ENCODE results near the gene SOX6.
"Not testable (repeated sequence)": the region's sequence is repeated elsewhere in the genome, so short reads cannot be mapped to it uniquely, and the experiment has no call there.

Gene SOX6

GRCh38 chr11:16182553-16182952, 173.8 kb downstream of the SOX6 start:
- no peak for FAIRE-seq

DNA sequence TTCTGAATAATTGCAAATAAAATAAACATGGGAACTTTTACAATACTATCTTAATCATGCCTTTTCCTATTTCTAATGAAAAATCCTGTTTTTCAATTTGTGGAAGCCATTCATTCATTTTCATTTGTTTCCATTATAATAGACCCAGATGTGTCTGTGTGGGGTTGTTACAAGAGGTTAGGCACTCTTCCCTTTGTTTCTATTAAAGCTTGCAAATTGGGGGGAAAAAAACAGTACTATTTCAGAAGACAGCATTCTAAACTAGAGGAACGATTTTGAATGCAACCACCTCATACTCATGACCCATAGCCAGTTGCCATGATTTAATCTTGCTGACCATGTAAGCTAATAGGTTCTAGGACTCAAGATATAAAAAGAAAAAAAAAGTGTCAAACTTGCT, 175.5 kb downstream of the SOX6 start:
- no peak for FAIRE-seq

DNA sequence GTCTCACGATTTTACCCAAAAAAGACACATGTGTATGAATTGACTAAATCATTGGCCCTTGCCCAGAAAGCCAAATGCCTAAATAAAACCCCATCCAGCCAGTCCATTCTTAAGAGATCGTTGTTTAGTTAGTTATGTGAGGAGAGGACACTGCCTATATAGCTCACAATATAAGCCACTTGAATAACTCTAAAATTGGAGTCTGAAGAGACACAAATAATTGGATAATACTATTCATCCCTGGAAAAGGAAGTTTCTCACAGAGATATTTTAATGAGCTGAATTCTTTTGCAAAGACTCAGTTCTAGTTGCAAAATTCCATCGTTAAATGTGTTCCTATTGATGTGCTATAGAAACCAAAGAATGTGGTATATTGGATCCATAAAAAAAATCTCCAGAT, 176.7 kb downstream of the SOX6 start:
- no peak for FAIRE-seq

GRCh38 chr11:16178273-16178672, 178.1 kb downstream of the SOX6 start:
- FAIRE-seq = no peak

DNA sequence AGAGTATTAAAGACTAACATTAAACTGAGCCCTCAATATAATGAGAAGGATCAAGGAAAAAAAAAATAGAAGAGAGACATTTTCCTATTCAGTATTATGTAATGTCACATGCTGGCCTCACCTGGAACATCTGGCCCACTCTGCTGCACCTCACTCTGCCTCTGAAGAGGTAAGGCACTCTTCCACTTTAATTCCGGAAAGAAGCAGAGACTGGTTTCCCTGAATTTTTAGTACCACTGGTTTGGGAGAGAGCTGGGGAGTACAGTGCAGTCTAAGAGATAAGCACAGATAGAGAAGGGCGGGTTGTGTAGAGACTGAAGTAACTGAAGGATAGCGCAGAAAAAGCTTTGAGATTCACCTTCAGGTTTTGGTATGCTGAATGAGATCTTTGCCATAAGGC, 178.7 kb downstream of the SOX6 start:
- FAIRE-seq = no peak

DNA sequence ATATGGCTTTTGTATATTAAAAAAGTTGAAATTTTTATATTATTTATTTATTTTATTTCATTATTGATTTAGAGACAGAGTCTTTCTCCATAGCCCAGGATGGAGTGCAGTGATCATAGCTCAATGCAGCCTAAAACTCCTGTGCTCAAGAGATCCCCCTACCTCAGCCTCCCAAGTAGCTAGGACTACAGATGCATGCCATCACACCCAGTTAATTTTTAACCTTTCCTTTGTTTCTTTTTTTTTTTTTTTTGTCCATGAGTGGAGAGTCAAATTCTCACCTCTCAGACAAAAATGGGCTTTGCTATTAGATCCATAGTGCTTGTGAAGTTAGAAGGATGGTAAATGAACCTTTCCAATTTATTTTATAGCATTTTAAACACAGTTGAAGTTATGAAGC, 182.5 kb downstream of the SOX6 start:
- no peak for FAIRE-seq

- FAIRE-seq = no peak
Measured at GRCh38 chr11:16171882-16172281, 184.5 kb downstream of the SOX6 start.

- no peak for FAIRE-seq
Measured at GRCh38 chr11:16169956-16170847, 186.1 kb downstream of the SOX6 start.

- FAIRE-seq = no peak
Measured at GRCh38 chr11:16169541-16169940, 186.8 kb downstream of the SOX6 start.

GRCh38 chr11:16167706-16168487, 188.4 kb downstream of the SOX6 start:
- no peak for FAIRE-seq

DNA sequence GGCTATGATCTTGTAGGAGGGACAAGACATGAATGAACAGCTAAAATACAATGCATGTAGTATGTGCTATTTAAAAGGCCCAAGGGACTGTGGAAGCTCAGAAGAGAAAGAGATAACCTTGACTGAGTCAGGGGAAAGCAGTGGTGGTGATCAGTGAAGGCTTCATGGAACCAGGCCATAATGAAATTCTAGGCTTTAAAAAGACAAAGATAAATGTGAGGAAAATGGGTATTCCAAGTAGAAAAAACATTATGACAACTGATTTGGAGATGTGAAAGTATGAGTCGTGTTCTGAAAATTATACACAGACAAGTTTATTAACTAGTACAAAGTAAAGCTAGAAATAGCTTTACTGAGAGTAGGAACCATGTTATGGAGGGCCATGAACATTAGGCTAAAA, 189.8 kb downstream of the SOX6 start:
- FAIRE-seq = no peak

GRCh38 chr11:16160146-16160545, 196.2 kb downstream of the SOX6 start:
- no peak for FAIRE-seq

DNA sequence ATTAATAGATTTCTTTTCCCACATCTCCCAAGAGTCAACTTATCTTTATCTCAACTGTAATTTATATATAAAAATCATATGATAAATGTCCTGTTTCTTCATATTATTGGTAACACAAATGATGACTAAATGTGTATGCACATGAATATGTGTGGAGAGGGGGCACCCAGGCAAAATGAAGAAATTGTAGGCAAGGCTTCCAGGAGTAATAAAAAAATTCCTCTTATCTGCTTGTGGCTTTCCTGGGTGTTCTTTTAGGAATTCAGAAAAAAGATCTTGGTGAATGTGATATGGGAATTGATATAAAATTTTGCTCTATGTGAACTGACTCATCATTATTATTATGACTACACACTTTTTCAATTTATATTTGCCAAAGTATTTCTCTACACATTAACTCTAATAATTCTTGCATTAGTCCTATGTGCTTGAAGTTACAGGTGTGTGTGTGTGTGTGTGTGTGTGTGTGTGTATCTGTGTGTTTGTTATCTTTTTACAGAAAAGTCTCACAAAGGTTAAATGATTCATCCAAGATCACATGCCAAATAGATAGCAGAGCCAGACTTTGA, 197.8 kb downstream of the SOX6 start:
- FAIRE-seq = no peak

GRCh38 chr11:16157327-16157726, 199.0 kb downstream of the SOX6 start:
- FAIRE-seq = no peak

GRCh38 chr11:16155448-16155847, 200.9 kb downstream of the SOX6 start:
- FAIRE-seq = no peak

DNA sequence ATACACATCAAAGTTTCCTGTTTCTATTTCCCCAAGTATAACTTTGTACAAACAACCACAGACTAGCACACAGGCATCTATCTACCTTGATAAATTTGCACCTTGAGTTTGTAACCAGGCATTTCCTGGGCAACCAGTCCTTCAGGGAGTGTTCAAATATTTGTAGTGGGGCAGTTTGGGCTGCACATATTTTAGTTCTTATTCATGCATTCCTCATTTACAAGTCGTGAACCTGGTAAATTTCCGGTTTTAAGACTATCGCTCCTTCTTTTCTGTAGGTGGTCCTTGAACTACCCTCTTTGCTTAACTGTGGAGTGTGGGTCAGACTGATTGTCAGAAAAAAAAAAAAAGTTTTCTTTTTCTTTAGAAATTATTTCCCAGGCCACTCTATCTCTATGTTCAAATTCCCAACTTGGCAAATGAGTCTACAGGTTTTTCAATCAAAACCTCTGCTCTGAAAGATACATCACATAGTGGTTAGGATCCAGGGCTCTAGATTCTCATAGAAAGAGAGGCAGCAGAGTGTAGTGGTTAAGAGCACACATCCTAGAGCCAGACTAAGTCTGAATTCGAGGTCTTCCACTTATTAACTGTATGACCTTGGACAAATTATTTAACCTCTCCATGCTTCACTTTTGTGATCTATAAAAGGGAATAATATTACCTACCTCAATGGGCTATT, 201.5 kb downstream of the SOX6 start:
- no peak for FAIRE-seq

DNA sequence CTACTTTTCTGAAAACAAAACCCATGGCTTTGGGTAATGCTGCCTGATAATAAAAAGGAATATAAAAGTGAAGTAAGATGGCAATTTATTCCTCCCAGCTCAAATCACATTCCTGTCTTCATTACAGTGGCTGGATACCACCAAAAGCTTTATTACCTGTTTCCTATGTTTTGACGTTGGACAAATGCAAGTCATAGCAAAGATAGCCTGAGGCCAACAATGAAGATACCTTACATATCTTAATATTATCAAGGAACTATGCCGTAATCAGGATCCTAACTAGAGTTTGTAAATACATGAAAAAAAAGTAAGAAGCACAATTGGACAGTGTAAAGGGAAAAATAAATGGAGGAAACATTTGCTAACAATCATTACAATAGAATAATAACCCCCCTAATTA, 202.4 kb downstream of the SOX6 start:
- no peak for FAIRE-seq

- peak; percentile 21 for FAIRE-seq
Measured at GRCh38 chr11:16151138-16151537, 205.2 kb downstream of the SOX6 start.

DNA sequence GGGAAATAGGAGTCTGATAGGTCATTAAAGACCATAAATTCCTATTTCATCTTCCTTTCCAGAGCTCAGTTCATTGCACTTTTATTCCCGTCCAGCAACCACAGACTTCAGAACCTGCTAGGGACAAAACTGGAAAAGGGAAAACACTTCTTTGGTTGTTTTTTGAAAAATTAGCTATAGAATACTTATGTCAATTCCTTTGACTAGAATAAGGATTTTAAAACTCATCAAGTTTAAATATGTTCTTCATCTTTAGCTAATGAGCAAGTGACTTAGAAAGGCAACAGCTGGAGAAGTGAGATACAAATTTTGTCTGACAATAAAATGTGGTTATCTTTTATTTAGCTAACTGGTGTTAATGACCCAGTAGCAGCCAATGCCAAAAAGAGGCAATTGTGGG, 206.9 kb downstream of the SOX6 start:
- FAIRE-seq = no peak

- FAIRE-seq = peak; percentile 90
Measured at GRCh38 chr11:16148301-16148931, 207.9 kb downstream of the SOX6 start.

- not testable (repeated sequence) for FAIRE-seq
Measured at GRCh38 chr11:16146980-16147379, 209.4 kb downstream of the SOX6 start.

- FAIRE-seq = not testable (repeated sequence)
Measured at GRCh38 chr11:16141614-16142013, 214.7 kb downstream of the SOX6 start.

DNA sequence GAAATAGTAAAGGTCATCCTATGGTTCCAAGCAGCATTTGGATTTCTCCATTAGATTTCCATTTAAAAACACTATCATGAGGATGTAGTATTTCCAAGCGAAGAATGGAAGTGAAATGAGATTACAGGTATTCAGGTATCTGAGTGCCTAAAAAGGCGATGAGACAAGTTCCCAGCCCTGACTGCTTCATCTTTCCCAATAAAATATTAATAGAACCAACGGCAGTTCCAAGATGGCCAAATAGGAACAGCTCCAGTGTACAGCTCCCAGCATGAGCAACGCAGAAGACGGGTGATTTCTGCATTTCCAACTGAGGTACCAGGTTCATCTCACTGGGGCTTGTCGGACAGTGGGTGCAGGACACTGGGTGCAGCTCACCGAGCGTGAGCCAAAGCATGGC, 215.2 kb downstream of the SOX6 start:
- FAIRE-seq = not testable (repeated sequence)

All from endometrium (tissue), 2 donors.